GM18870 (cell line): ENCODE results near the gene PANX1.

Experiments
- ATAC-seq: cut with Tn5 transposase; IDR thresholded peaks from one replicate; pipeline ENCODE4 v1.9.1; 2021; ENCODE audit warnings: moderate library complexity; ENCODE audit not compliant: unreplicated experiment

The PANX1 gene

GRCh38 chr11:94183886-94184264, 55.2 kb downstream of the PANX1 start:
- ATAC-seq = peak; percentile 66

GRCh38 chr11:94184362-94184761, 55.7 kb downstream of the PANX1 start:
- no peak for ATAC-seq

DNA sequence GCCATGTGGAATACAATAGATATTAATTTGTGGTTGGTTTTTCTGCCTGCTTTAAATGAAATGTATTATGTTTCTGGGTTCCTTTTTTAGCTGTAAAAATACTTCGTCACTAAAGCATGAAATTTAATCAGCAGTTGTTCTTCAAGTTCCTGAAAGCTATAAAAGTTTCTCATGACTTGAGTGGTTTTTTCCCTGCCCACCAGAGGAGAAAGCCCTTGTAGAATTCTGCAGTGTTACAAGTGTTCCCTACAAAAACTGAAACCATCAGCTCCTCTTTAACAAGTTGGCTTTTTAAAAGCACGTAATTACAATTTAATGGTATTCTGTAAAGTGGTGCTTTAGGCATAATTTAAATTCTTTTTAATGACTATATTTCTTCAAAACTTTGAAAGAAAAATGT, 56.2 kb downstream of the PANX1 start:
- ATAC-seq = no peak

- no peak for ATAC-seq
Observed at GRCh38 chr11:94185416-94186084, 56.9 kb downstream of the PANX1 start.

GRCh38 chr11:94186342-94187203, 57.9 kb downstream of the PANX1 start:
- ATAC-seq = no peak

DNA sequence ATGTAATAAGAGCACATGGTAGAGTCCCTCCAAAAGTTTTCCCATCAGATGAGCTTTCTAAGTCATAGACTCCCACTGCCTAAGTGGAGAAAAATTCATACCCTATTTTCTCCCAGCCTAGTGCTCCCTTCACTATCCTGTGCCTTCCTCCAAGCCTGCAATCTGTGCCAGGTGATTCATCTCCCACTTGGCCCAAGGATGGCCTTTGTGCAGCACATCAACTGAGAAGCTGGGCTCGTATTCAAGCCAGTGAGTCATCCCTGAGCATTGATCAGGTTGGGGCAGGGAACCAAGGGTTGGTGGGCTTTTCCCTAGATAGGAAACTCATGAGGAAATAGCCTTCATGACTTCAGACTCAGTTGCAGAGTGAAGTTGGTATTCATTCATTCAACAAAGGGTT, 64.6 kb downstream of the PANX1 start:
- ATAC-seq = no peak

GRCh38 chr11:94194712-94195111, 66.1 kb downstream of the PANX1 start:
- no peak for ATAC-seq

GRCh38 chr11:94196363-94196762, 67.7 kb downstream of the PANX1 start:
- no peak for ATAC-seq

- no peak for ATAC-seq
Observed at GRCh38 chr11:94198718-94199117, 70.1 kb downstream of the PANX1 start.

DNA sequence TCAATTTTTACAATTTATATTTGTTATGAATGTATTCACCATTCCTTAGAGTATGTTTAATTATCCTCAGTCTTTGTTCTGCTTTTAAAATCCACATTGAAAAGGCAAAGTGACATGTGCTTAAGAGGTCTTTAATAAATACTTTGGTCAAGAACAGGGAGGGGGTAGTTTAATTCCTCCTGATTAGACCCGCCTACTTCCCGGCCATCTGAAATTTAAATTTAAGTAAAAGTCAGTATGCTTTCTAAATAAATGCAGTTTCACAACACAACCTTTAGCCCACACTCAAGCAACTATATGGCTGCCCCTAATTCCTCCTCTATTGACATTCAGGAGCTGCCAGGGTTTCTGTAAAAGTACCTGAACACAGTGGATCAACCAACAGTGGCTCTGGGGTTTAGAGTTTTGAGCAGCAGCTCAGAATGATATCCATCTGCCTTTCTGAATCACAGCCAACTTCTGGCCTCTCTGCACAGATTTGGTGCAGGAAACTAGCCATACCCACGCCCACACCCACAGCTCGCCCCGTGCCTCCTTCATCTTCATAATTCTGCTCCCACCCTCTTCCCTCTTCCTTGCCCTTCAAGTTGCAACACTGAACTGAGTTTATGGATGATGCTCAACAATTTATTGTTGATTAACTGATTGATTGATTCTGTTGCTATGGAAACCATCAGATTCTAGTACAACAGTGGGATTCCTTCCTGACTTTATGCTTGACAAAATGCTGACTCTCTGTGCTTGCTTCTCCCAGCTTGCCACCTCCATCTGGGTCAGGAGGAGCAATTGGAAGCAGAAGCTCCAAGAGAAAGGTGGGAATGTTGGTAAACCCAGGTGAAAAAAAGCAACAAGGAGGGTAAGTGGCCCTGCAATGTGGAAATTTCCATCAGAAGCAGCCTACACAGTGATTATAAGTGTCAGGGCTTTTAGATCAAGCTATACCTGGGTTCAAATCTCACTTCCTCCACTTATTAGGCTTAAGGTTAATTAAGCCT, 70.8 kb downstream of the PANX1 start:
- ATAC-seq = no peak

DNA sequence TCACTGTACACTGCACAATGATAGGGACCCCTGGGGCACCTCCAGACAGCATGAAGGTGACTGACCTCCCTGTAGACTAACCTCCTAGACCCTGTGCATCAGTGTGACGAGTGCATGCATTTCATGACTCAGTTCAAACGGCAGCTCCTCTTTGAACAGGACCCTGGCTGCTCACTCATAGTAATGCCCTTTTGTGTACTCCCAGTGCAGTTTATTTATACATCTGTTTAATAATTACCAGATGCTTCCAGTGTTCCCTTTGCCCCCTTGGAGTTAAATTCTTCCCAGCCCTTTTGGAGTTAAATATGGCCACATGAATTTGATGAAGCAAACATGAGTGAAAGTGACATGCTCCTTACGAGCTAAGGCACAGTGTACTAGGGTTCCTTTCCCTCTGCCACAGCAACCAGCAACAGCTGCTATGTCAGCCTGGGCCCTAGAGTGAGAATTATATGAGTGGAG, 72.4 kb downstream of the PANX1 start:
- no peak for ATAC-seq

DNA sequence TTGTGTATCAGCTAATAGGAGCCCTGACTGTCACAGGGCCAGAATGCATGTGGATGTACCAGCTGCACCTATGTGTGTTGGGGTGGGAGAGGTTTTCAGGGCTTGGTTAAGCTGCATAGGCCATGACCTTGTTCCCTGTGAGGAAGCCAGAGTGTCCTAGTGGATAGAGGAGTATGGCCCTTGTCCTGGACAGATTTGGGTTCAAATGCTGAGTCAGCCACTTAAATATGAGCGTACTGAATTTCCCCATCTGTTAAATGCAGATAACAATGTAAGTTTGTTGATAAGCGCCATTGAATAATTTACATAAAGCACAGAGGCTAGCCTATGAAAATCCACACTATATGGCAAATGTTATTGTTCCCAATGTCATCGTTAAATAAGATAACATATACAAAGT, 74.4 kb downstream of the PANX1 start:
- ATAC-seq = no peak

DNA sequence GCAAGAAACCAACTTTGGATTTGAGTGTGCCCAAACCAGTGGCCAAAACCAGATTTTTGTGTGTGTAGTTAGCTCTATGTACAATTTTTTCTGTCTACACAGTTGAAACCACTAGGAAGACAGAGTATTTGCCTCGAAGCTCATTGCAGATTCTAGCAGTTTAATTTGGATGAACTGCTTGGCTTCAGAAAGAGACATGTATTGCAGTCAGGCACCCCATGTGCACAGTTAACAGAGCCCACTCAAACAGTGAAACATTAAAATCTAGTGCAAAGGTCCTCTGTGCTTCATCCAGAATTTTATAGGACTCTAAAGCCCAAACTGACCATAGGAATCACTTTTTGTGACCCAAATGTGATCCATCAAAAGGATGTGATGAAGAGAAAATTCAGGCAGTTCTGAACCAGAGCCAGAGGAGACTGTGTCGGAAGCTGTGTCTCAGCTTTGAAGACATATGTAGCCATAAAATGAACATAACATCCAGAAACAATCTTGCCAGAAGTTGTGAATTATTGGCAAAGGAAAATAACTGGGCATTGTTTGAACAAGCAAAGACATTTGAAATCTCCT, 82.7 kb downstream of the PANX1 start:
- no peak for ATAC-seq

DNA sequence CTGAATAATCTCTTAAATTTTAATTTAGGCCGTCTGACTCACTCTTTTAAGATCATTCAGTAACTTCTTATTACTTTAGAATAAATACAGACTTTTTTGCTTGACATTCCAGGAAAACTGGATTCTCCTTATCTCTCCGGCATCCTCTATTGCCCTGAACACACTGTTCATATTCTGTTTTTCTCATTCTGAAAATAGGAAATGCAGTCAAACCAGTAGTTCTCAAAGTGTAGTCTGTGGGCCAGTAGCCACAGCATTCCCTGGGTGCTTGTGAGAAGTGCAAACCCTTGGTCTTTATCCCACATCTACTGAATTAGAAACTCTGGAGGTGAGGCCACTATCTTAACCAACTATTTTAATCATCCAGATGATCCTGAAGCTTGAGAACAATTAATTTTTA, 84.3 kb downstream of the PANX1 start:
- ATAC-seq = no peak

DNA sequence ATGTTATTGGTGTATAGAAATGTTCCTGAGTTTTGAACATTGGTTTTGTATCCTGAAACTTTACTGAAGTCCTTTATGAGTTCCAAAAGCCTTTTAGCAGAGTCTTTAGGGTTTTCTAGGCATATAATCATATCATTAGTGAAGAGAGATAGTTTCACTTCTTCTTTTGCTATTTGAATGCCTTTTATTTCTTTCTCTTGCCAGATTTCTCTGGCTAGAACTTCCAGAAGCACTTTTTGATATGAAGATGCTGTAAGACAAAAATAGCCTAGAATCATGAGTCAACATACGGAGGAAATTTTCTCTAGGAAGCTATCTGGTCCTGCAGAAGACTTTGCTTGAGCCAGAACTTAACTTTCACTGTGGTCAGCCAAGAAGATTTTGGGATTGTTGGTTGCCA, 89.1 kb downstream of the PANX1 start:
- no peak for ATAC-seq

DNA sequence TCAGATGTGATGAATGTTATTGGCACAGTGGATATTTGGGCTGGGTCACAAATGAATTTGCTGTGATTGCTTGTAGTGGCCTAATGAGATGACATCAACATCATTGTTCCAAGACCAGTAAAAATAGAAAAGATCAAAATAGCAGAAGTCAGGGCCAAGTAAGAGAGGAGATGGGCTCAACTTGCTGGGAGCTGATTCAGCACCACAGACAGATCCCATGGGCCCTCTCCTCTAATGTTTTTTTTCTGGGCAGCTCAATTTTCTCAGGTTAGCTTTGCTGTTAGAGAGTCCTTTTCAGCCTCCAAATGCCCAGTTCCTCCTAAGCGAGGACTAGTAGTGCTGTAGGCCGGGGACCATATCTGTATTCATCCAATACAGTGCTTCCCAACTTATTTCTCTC, 89.7 kb downstream of the PANX1 start:
- ATAC-seq = no peak

DNA sequence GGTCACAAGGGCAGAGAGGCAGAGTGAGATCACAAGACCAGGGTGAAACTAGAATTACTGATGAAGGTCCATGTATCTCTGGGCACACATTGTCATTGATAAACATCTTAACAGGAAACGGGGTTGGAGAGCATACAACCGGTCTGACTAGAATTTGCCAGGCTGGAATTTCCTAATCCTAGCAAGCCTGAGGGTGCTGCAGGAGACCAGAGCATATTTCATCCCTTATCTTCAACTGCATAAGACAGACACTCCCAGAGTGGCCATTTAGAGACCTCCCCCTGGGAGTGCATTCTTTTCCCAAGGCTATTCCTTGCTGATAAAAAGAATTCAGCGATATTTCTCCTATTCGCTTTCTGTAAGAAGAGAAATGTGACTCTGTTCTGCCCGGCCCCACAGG, 91.1 kb downstream of the PANX1 start:
- ATAC-seq = no peak

DNA sequence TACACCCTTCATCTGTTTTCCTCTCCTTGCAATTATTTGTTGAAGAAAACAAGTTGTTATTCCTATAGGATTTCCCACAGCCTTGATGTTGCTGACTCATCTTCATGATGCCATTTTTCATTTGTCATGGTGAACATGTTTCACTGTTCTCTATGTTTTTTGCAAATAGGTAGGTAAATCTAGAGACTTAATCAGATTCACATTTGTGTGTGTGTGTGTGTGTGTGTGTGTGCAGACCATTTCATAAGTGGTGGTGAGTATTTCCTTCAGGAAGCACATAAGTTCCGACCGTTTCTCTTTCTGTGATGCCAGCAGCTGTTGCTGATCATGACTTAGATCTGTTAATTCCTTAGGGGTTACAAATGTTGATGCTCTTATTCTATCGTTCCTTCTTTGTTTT, 95.4 kb downstream of the PANX1 start:
- no peak for ATAC-seq
